IMR-90 (cell line): Measurements from ENCODE around the gene TSPAN3.

Experiments
- BHLHE40 ChIP-seq: fragments of 150-350 bp; IDR thresholded peaks from 2 replicates; pipeline ENCODE4 v1.6.1; 2016; ENCODE audit warnings: mild to moderate bottlenecking, low read depth, low read length
- FOS ChIP-seq: fragments of 150-350 bp; IDR thresholded peaks from 2 replicates; pipeline ENCODE4 v1.6.1; 2016; ENCODE audit warnings: low read depth, low read length
- MXI1 ChIP-seq: IDR thresholded peaks from 2 replicates; pipeline ENCODE4 v1.6.1; 2012; ENCODE audit warnings: low read depth, mild to moderate bottlenecking, low read length, moderate library complexity, borderline replicate concordance
- POLR2A ChIP-seq: IDR thresholded peaks from 2 replicates; pipeline ENCODE4 v1.6.1; 2012; ENCODE audit warnings: mild to moderate bottlenecking, low read depth, low read length
- RAD21 ChIP-seq: IDR thresholded peaks from 2 replicates; pipeline ENCODE4 v1.6.1; 2012; ENCODE audit warnings: low read length, improper control_type of control experiment
- RCOR1 ChIP-seq: IDR thresholded peaks from 2 replicates; pipeline ENCODE4 v1.6.1; 2012; ENCODE audit warnings: mild to moderate bottlenecking, low read length, improper control_type of control experiment; ENCODE audit not compliant: insufficient replicate concordance
- RFX5 ChIP-seq: IDR thresholded peaks from 2 replicates; pipeline ENCODE4 v1.8.0; 2012; ENCODE audit warnings: low read depth, mild to moderate bottlenecking, low read length, moderate library complexity
- SMC3 ChIP-seq: fragments of 150-350 bp; IDR thresholded peaks from 2 replicates; pipeline ENCODE4 v1.6.1; 2016; ENCODE audit warnings: low read depth, mild to moderate bottlenecking, antibody characterized with exemption, low read length, moderate library complexity
- TF ChIP-seq, protein P1 (sequence below): conservative IDR thresholded peaks from 2 replicates; pipeline ENCODE4 v1.5.1; 2012; ENCODE audit warnings: mild to moderate bottlenecking, low read depth, low read length, improper control_type of control experiment
- TF ChIP-seq, protein P2 (sequence below): fragments of 150-350 bp; IDR thresholded peaks from 2 replicates; pipeline ENCODE4 v1.6.1; 2016; ENCODE audit warnings: low read depth, mild to moderate bottlenecking, low read length, moderate library complexity, borderline replicate concordance

GRCh38 chr15:77107068-77107467 lies 36.2 kb upstream of the TSPAN3 start:
- TF ChIP-seq, protein P1, sequence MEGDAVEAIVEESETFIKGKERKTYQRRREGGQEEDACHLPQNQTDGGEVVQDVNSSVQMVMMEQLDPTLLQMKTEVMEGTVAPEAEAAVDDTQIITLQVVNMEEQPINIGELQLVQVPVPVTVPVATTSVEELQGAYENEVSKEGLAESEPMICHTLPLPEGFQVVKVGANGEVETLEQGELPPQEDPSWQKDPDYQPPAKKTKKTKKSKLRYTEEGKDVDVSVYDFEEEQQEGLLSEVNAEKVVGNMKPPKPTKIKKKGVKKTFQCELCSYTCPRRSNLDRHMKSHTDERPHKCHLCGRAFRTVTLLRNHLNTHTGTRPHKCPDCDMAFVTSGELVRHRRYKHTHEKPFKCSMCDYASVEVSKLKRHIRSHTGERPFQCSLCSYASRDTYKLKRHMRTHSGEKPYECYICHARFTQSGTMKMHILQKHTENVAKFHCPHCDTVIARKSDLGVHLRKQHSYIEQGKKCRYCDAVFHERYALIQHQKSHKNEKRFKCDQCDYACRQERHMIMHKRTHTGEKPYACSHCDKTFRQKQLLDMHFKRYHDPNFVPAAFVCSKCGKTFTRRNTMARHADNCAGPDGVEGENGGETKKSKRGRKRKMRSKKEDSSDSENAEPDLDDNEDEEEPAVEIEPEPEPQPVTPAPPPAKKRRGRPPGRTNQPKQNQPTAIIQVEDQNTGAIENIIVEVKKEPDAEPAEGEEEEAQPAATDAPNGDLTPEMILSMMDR, result no peak
- TF ChIP-seq POLR2A, result no peak
- no peak for TF ChIP-seq BHLHE40
- no peak for TF ChIP-seq RAD21
- no peak for TF ChIP-seq SMC3
- TF ChIP-seq MXI1, result no peak
- no peak for TF ChIP-seq RFX5
- TF ChIP-seq, protein P2, sequence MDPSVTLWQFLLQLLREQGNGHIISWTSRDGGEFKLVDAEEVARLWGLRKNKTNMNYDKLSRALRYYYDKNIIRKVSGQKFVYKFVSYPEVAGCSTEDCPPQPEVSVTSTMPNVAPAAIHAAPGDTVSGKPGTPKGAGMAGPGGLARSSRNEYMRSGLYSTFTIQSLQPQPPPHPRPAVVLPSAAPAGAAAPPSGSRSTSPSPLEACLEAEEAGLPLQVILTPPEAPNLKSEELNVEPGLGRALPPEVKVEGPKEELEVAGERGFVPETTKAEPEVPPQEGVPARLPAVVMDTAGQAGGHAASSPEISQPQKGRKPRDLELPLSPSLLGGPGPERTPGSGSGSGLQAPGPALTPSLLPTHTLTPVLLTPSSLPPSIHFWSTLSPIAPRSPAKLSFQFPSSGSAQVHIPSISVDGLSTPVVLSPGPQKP, result no peak
- TF ChIP-seq FOS, result no peak
- TF ChIP-seq RCOR1, result no peak
